Spleen (tissue), 11 donors: ENCODE measurements around the gene RBM20. TPM values are rescaled to one million over a fixed set of nuclear protein-coding genes. Genes with fewer than 3 reads are reported as not detected.

Experiments used
- DNase-seq: peaks from one replicate; pipeline ENCODE4 v3.0.0-alpha.2; 2020
- H3K27ac ChIP-seq, 8 donors: fragments of 200-600 bp; sonication (generic) in 7 of 8; 1 replicate in 4 of 8; 2 replicates in 4 of 8; pipeline versions ENCODE4 v1.5.0 to v1.8.0; 2016 to 2021; ENCODE audit warnings: inconsistent platforms in 4 of 8, mild to moderate bottlenecking in 4 of 8, moderate library complexity in 1 of 8
- H3K27me3 ChIP-seq, 7 donors: fragments of 200-600 bp; sonication (generic) in 6 of 7; replicated peaks in 1 of 7; 1 replicate in 4 of 7; 2 replicates in 3 of 7; pipeline versions ENCODE4 v1.5.0 to v1.8.0; 2016 to 2021; ENCODE audit warnings: inconsistent platforms in 3 of 7, mild to moderate bottlenecking in 1 of 7
- H3K36me3 ChIP-seq, 6 donors: fragments of 200-600 bp; sonication (generic) in 5 of 6; 1 replicate in 4 of 6; 2 replicates in 2 of 6; pipeline versions ENCODE4 v1.5.0 to v1.8.0; 2016 to 2021; ENCODE audit warnings: inconsistent platforms in 2 of 6
- H3K4me1 ChIP-seq, 6 donors: fragments of 200-600 bp; sonication (generic) in 5 of 6; 1 replicate in 3 of 6; 2 replicates in 3 of 6; pipeline versions ENCODE4 v1.5.0 to v1.8.0; 2016 to 2021; ENCODE audit warnings: inconsistent platforms in 3 of 6
- H3K4me3 ChIP-seq, 8 donors: fragments of 200-600 bp; sonication (generic) in 7 of 8; 1 replicate in 4 of 8; 2 replicates in 4 of 8; pipeline versions ENCODE4 v1.5.0 to v1.8.0; 2016 to 2021; ENCODE audit warnings: inconsistent platforms in 4 of 8, mild to moderate bottlenecking in 4 of 8, moderate library complexity in 2 of 8
- H3K9me3 ChIP-seq, 8 donors: fragments of 200-600 bp; sonication (generic) in 7 of 8; 1 replicate in 4 of 8; 2 replicates in 4 of 8; pipeline versions ENCODE4 v1.5.0 to v1.8.0; 2016 to 2021; ENCODE audit warnings: inconsistent platforms in 4 of 8
- POLR2A ChIP-seq, 3 donors: fragments of 450-650 bp; IDR thresholded peaks; one replicate each; pipeline ENCODE4 v1.5.1; 2017; ENCODE audit warnings: antibody characterized with exemption in 3 of 3, mild to moderate bottlenecking in 1 of 3
- POLR2AphosphoS5 ChIP-seq, 3 donors: sonication (generic); formaldehyde crosslinking; IDR thresholded peaks; one replicate each; pipeline ENCODE4 v1.5.1; 2017; ENCODE audit warnings: antibody characterized with exemption in 3 of 3
- WGBS, 5 donors: extraction: QIAGEN DNeasy Blood & Tissue Kit in 3 of 5; methylation state at CpG; one replicate each; pipeline versions ENCODE4 v1.1.5 to v1.1.7; 2013 to 2018; 5-methylcytosine and 5-hydroxymethylcytosine counted together
- intact Hi-C: fragments of 100-400 bp; cut with DNase I; formaldehyde crosslinking; loops from one replicate; pipeline ENCODE4 v1.15.0; 2023; ENCODE audit warnings: low total_unique reads
- polyA plus RNA-seq, 3 donors: library from polyadenylated mRNA; stranded (reverse); fragments of 200-250 nt; gene quantifications; one replicate each; pipeline ENCODE4 v1.2.1, GENCODE V29; 2013
- total RNA-seq, 7 donors: library from RNA; depleted of rRNA in 3 of 7; stranded (reverse); fragments of >200 nt in 3 of 7; fragmentation: NEBNext Ultra II Directional in 4 of 7; extraction: Animal tissue kit (Norgen Biotek cat#: 25700) in 4 of 7; gene quantifications; one replicate each; pipeline versions ENCODE4 v1.1.0 to v1.2.1, GENCODE V29; 2016 to 2021
- TF ChIP-seq, protein P1 (sequence below), 11 experiments: fragments of 200-600 bp in 7 of 11; fragments of 450-650 bp in 4 of 11; sonication (generic) in 4 of 11; IDR thresholded peaks in 8 of 11; conservative IDR thresholded peaks in 3 of 11; 1 replicate in 7 of 11; 2 replicates in 4 of 11; pipeline versions ENCODE4 v1.4.0 to v1.8.0; 2016 to 2021; ENCODE audit warnings: antibody characterized with exemption in 11 of 11, inconsistent platforms in 4 of 11, mild to moderate bottlenecking in 1 of 11
- donor health status: healthy with polysubstance abuse.
- donor health status: DM: no; HTN: no; CAD: no; lungs with moderate emphysema.
- donor health status: DM: no; HTN: no; CAD: no.
- donor health status: Bipolar disorder and iron deficiency.
- donor health status: healthy.
- donor health status: DM: no; HTN: no; CAD: no.
- donor health status: DM: yes; HTN: yes; CAD: no.

The RBM20 gene
- total and polyA plus RNA-seq, 10 donors, result 0.04 to 0.72 (median 0.29) TPM; not detected in 1

DNA sequence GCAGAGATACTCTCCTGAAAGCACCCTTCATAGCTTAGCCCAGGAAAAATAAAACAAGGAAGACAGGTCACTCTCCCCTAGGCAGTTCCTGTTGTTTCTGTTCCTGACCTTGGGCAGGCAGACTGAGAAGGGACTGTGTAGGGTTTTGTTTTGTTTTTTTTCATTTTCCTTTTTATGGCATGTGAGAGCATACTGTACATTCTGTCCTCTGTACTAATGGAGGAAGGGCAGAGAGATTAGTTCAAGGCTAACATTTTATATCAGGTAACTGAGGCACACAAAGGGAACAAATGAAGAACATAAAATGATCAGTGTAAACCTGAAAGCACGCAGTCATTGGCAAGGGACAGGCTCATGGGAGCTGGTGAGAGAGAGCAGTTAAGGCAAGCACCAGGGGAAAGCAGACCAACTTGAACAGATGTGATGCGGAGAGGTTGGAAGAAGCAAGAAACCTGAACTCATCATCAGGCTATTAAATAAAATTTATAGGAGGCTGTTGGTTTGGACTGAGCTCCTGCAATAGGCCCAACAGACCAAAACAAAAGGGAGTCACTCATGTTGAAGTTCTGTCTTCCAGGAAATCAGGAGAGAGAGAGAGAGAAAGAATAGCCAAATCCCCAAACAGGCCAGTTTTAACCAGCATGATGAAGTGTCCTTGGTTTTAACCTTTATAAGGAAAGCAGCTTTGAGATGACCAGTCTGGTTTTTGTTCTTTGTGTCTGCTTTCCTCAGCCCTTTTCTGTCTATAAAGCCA lies 193.5 kb downstream of the RBM20 start:
- WGBS, 5 donors, result 90 to 97% (median 94%) methylated on average over 2 of the region's 2 CpGs
- intact Hi-C loops, result no loop called here

DNA sequence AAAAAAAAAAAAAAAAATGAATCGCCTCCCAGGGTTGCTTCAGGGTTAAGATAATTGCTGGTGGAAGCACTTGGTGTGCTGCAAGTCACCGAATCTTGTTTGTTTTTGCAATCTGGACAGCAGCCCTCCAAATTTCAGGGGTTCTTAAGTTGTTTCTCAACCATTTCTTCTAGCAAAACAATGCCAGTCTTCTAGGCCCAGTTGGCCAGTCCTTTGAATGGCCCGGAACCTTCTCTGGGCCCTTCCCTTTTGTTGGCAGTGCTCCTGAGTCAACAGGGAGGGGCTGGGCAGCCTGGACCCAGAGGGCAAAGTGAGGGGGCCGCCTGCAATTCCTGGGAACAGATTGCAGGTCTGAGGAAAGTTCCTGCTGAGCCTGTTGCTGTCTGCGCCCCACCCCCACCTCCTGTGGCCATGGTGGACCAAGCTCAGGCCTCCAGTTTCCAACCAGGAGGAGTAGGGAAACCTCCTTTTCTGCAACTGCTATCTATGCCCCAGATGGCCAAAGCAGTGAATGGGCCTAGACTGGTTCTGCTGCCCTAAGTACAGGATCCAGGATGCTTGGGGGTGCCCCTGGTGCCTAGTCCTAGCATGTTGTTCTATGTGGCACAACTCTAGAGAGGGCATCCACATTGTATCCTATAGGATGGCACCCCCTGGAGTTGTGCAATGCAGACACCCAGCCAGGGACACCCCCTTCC lies 196.2 kb downstream of the RBM20 start:
- intact Hi-C loops, result no loop called here
- no peaks in the 10 kb centered on the region for H3K36me3 ChIP-seq
- peaks cover 19 to 77% (median 58%) of the 10 kb centered on the region in 6 donors for H3K4me1 ChIP-seq
- no peak overlapping the region for H3K4me3 ChIP-seq
- no peaks in the 10 kb centered on the region for H3K27me3 ChIP-seq
- peak overlapping the region in 2 of 8 donors; percentile 71 to 86 for H3K27ac ChIP-seq
- 72 to 97% (median 82%) methylated on average over 3 to 5 of the region's 5 CpGs for WGBS, 5 donors
- DNase-seq, result no peak
- no peaks in the 10 kb centered on the region for H3K9me3 ChIP-seq
- TF ChIP-seq POLR2AphosphoS5 (IDR thresholded peaks at IDR 0.05) (no peak), POLR2A (IDR thresholded peaks at IDR 0.05) (no peak)
- TF ChIP-seq, protein P1, sequence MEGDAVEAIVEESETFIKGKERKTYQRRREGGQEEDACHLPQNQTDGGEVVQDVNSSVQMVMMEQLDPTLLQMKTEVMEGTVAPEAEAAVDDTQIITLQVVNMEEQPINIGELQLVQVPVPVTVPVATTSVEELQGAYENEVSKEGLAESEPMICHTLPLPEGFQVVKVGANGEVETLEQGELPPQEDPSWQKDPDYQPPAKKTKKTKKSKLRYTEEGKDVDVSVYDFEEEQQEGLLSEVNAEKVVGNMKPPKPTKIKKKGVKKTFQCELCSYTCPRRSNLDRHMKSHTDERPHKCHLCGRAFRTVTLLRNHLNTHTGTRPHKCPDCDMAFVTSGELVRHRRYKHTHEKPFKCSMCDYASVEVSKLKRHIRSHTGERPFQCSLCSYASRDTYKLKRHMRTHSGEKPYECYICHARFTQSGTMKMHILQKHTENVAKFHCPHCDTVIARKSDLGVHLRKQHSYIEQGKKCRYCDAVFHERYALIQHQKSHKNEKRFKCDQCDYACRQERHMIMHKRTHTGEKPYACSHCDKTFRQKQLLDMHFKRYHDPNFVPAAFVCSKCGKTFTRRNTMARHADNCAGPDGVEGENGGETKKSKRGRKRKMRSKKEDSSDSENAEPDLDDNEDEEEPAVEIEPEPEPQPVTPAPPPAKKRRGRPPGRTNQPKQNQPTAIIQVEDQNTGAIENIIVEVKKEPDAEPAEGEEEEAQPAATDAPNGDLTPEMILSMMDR (IDR thresholded peaks at IDR 0.05 in 8 of 11, conservative IDR thresholded peaks at IDR 0.05 in 3 of 11), result no peak

More for the DNA sequence above, 193.5 kb downstream of the RBM20 start:
- H3K27ac ChIP-seq, result peak overlapping the region in 2 of 8 donors; percentile 31 to 34
- H3K4me1 ChIP-seq, result peaks cover 15 to 70% (median 46%) of the 10 kb centered on the region in 6 donors
- H3K36me3 ChIP-seq, result no peaks in the 10 kb centered on the region
- no peak for TF ChIP-seq POLR2A (IDR thresholded peaks at IDR 0.05)
- TF ChIP-seq POLR2AphosphoS5 (IDR thresholded peaks at IDR 0.05), result no peak
- TF ChIP-seq, protein P1 (IDR thresholded peaks at IDR 0.05 in 8 of 11, conservative IDR thresholded peaks at IDR 0.05 in 3 of 11), result no peak
- no peaks in the 10 kb centered on the region for H3K27me3 ChIP-seq
- DNase-seq, result no peak
- H3K9me3 ChIP-seq, result no peaks in the 10 kb centered on the region
- no peak overlapping the region for H3K4me3 ChIP-seq

DNA sequence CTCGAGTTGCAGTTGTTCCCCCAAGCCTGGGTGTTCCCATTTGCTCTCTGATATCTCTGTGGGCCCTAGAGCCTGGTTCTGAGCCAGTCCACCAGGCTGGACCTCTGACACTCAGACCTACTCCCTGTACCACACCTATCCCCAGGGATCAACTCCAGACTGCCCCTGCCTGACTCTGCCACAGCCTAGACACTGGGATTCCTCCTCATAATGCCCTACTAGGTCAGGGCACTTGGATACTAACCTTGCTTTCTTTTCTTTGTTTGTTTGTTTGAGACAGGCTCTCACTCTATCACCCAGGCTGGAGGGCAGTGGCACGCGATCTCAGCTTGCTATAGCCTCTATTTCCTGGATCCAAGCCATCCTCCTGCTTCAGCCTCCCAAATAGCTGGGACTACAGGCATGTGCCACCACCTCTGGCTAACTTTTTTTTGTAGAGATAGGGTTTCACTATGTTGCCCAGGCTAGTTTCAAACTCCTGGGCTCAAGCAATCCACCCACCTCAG lies 196.8 kb downstream of the RBM20 start:
- no peaks in the 10 kb centered on the region for H3K36me3 ChIP-seq
- no peak overlapping the region for H3K4me3 ChIP-seq
- H3K27me3 ChIP-seq, result no peaks in the 10 kb centered on the region
- peak overlapping the region in 3 of 8 donors; percentile 71 to 86 (median 80) for H3K27ac ChIP-seq
- intact Hi-C loops, result no loop called here
- 70 to 92% (median 83%) methylated on average over 3 of the region's 3 CpGs for WGBS, 5 donors
- no peak for DNase-seq
- TF ChIP-seq, protein P1 (IDR thresholded peaks at IDR 0.05 in 8 of 11, conservative IDR thresholded peaks at IDR 0.05 in 3 of 11), result no peak
- no peak for TF ChIP-seq POLR2A (IDR thresholded peaks at IDR 0.05)
- no peak for TF ChIP-seq POLR2AphosphoS5 (IDR thresholded peaks at IDR 0.05)
- H3K4me1 ChIP-seq, result peaks cover 13 to 77% (median 56%) of the 10 kb centered on the region in 6 donors
- no peaks in the 10 kb centered on the region for H3K9me3 ChIP-seq
